Activated CD8-positive, alpha-beta T cell treated with anti-CD3 and anti-CD28 coated beads for 36 hours (primary cell): Measurements from ENCODE around the gene ZFP57. TPM values are rescaled to one million over a fixed set of nuclear protein-coding genes. Genes with fewer than 3 reads are reported as not detected.

ENCODE experiments used
- ATAC-seq: fragments of 200-7000 bp; cut with Tn5 transposase; one replicate; pipeline ENCODE4 v1.10.0; 2021; ENCODE audit warnings: mild to moderate bottlenecking, moderate library complexity
- CTCF ChIA-PET: fragments of 350-600 bp; sonication (Branson Sonifier 250); formaldehyde crosslinking; loops from one replicate; lab custom pipeline; 2021; ENCODE audit warnings: antibody characterized with exemption; lab: Charles Lee
- POLR2A ChIA-PET: fragments of 350-600 bp; sonication (Branson Sonifier 250); formaldehyde crosslinking; loops from one replicate; lab custom pipeline; 2021; ENCODE audit warnings: antibody characterized with exemption; lab: Charles Lee
- DNase-seq: peaks from one replicate; pipeline ENCODE4 v3.0.0-alpha.2; 2020
- H3K27ac Mint-ChIP-seq: one replicate; pipeline ENCODE4 v1.8.0; 2021; ENCODE audit warnings: mild to moderate bottlenecking, mixed read lengths
- H3K27me3 Mint-ChIP-seq: one replicate; pipeline ENCODE4 v1.8.0; 2021; ENCODE audit warnings: mixed read lengths
- H3K36me3 Mint-ChIP-seq: one replicate; pipeline ENCODE4 v1.8.0; 2021; ENCODE audit warnings: low read depth, mixed read lengths
- H3K4me1 Mint-ChIP-seq: one replicate; pipeline ENCODE4 v1.8.0; 2021; ENCODE audit warnings: low read depth, mixed read lengths
- H3K4me3 Mint-ChIP-seq: one replicate; pipeline ENCODE4 v1.8.0; 2021; ENCODE audit warnings: mild to moderate bottlenecking, moderate library complexity, mixed read lengths
- H3K9me3 Mint-ChIP-seq: one replicate; pipeline ENCODE4 v1.8.0; 2021; ENCODE audit warnings: mixed read lengths
- CTCF ChIP-seq: fragments of 200-600 bp; IDR thresholded peaks from one replicate; pipeline ENCODE4 v1.8.0; 2022; ENCODE audit warnings: antibody characterized with exemption, mild to moderate bottlenecking
- intact Hi-C: fragments of 100-400 bp; cut with micrococcal nuclease; formaldehyde crosslinking; loops from one replicate; pipeline ENCODE4 v1.10.0; 2022
- total RNA-seq, 2 experiments: library from RNA; stranded (reverse); gene quantifications; one replicate each; pipeline ENCODE4 v1.2.3, GENCODE V29; 2021

The ZFP57 gene
- total RNA-seq, 2 experiments from 2014 or later = not detected

GRCh38 chr6:29652198-29652584, 28.8 kb downstream of the ZFP57 start:
- no peak for TF ChIP-seq CTCF
- Mint-ChIP-seq H3K36me3 (no peaks in the 10 kb centered on the region), H3K9me3 (no peaks in the 10 kb centered on the region), H3K4me1 (peaks cover 4% of the 10 kb centered on the region), H3K4me3 (no peak overlapping the region), H3K27me3 (peaks cover 11% of the 10 kb centered on the region), H3K27ac (no peak overlapping the region)
- POLR2A ChIA-PET = no interaction called here
- DNase-seq = no peak
- intact Hi-C loops = no loop called here
- ATAC-seq = no peak
- CTCF ChIA-PET = interaction anchor here (0.6 to 6.7 kb wide), 16 partner anchors 11 to 183 kb away, joined by 3 to 140 read pairs (median 12); partner anchors contain the start of gene GABBR1

GRCh38 chr6:29651413-29652197, 29.3 kb downstream of the ZFP57 start:
- ChIA-PET CTCF (interaction anchor here (0.6 to 6.7 kb wide), 16 partner anchors 10 to 407 kb away, joined by 3 to 140 read pairs (median 10); partner anchors contain the start of gene GABBR1), POLR2A (no interaction called here)
- H3K36me3 Mint-ChIP-seq = no peaks in the 10 kb centered on the region
- no peak overlapping the region for H3K4me3 Mint-ChIP-seq
- H3K27ac Mint-ChIP-seq = no peak overlapping the region
- H3K4me1 Mint-ChIP-seq = peaks cover 4% of the 10 kb centered on the region
- intact Hi-C loops = no loop called here
- DNase-seq = peak; percentile 12
- H3K9me3 Mint-ChIP-seq = no peaks in the 10 kb centered on the region
- peaks cover 8% of the 10 kb centered on the region for H3K27me3 Mint-ChIP-seq
- no peak for ATAC-seq
- TF ChIP-seq CTCF = peak; percentile 78

GRCh38 chr6:29649701-29650673, 31.0 kb downstream of the ZFP57 start:
- Mint-ChIP-seq H3K4me1 (peaks cover 4% of the 10 kb centered on the region), H3K4me3 (peak overlapping the region; percentile 84), H3K36me3 (no peaks in the 10 kb centered on the region), H3K9me3 (no peaks in the 10 kb centered on the region), H3K27ac (peak overlapping the region; percentile 98), H3K27me3 (peaks cover 3% of the 10 kb centered on the region)
- peak; percentile 98 for TF ChIP-seq CTCF
- CTCF ChIA-PET = interaction anchor here (0.6 to 6.7 kb wide), 45 partner anchors 9 to 674 kb away, joined by 3 to 140 read pairs (median 5); partner anchors contain the start of genes GABBR1, OR2H2 and POLR1H
- POLR2A ChIA-PET = interaction anchor here (1.0 to 1.3 kb wide), 3 partner anchors 9 to 20 kb away, joined by 3 to 5 read pairs (median 3); no protein-coding TSS in a partner anchor
- peak; percentile 99 for DNase-seq
- intact Hi-C loops = loop anchor here (2.0 kb wide), 1 partner anchor 103 kb away; no protein-coding TSS in a partner anchor
- ATAC-seq = peak; percentile 97

- Mint-ChIP-seq H3K27me3 (no peaks in the 10 kb centered on the region), H3K4me3 (no peak overlapping the region), H3K9me3 (no peaks in the 10 kb centered on the region), H3K36me3 (no peaks in the 10 kb centered on the region), H3K27ac (no peak overlapping the region), H3K4me1 (peaks cover 4% of the 10 kb centered on the region)
- DNase-seq (no peak), ATAC-seq (no peak)
- TF ChIP-seq CTCF = peak; percentile 52
- intact Hi-C loops = loop anchor here (2.0 kb wide), 1 partner anchor 105 kb away; no protein-coding TSS in a partner anchor
- ChIA-PET POLR2A (interaction anchor here (1.8 kb wide), 1 partner anchor 15 kb away, joined by 6 read pairs; the partner anchor contains the start of gene GABBR1), CTCF (interaction anchor here (0.8 to 6.0 kb wide), 4 partner anchors 11 to 105 kb away, joined by 3 to 61 read pairs (median 5); partner anchors contain the start of gene GABBR1)
These were observed 32.9 kb downstream of the ZFP57 start for GRCh38 chr6:29647927-29648642.
